NCI-H187 (cell line): ENCODE results near the gene CHCHD5.
A peak's percentile ranks its signal among the peaks of the same experiment; 100 is the strongest.
"Not testable (repeated sequence)": the region's sequence is repeated elsewhere in the genome, so short reads cannot be mapped to it uniquely, and the experiment has no call there.

Experiments
- DNase-seq, 2 experiments: peaks; one replicate each; lab custom pipeline; 2025; lab: John Stamatoyannopoulos, UW

CHCHD5 gene

GRCh38 chr2:112584134-112584890 lies at the start of gene CHCHD5:
Gene CHCHD5 (plus strand): TSS chr2:112584609. CDS start chr2:112584648, 39 bp downstream.
- peak; percentile 78 to 82 for DNase-seq

- no peak for DNase-seq
Measured at GRCh38 chr2:112534826-112535225, 49.6 kb upstream of the CHCHD5 start.

- not testable (repeated sequence) for DNase-seq
Measured at GRCh38 chr2:112536665-112537064, 47.7 kb upstream of the CHCHD5 start.

- DNase-seq = no peak
Measured at GRCh38 chr2:112539306-112539705, 45.1 kb upstream of the CHCHD5 start.

GRCh38 chr2:112540906-112541305 lies 43.5 kb upstream of the CHCHD5 start:
- DNase-seq = no peak

- DNase-seq = peak in 1 of 2 experiments; percentile 51
Measured at GRCh38 chr2:112541315-112542122, 42.9 kb upstream of the CHCHD5 start.

GRCh38 chr2:112542123-112542983 lies 42.1 kb upstream of the CHCHD5 start, which contains the start of gene POLR1B:
Gene POLR1B (plus strand): TSS chr2:112542465. CDS start chr2:112542495, 30 bp downstream.
- DNase-seq = peak; percentile 40 to 51

- no peak for DNase-seq
Measured at GRCh38 chr2:112542984-112543661, 41.3 kb upstream of the CHCHD5 start.

GRCh38 chr2:112547333-112547732 lies 37.1 kb upstream of the CHCHD5 start:
- no peak for DNase-seq

GRCh38 chr2:112548980-112549379 lies 35.4 kb upstream of the CHCHD5 start:
- DNase-seq = no peak

- DNase-seq = no peak
Measured at GRCh38 chr2:112566104-112566503, 18.3 kb upstream of the CHCHD5 start.

- not testable (repeated sequence) for DNase-seq
Measured at GRCh38 chr2:112566508-112566907, 17.9 kb upstream of the CHCHD5 start.

GRCh38 chr2:112572005-112572404 lies 12.4 kb upstream of the CHCHD5 start:
- DNase-seq = no peak

- DNase-seq = no peak
Measured at GRCh38 chr2:112577756-112578155, 6.7 kb upstream of the CHCHD5 start.

- DNase-seq = no peak
Measured at GRCh38 chr2:112579241-112579640, 5.2 kb upstream of the CHCHD5 start.

- no peak for DNase-seq
Measured at GRCh38 chr2:112580084-112580483, 4.3 kb upstream of the CHCHD5 start.

- peak in 1 of 2 experiments; percentile 1 for DNase-seq
Measured at GRCh38 chr2:112582314-112582746, 2.1 kb upstream of the CHCHD5 start.

GRCh38 chr2:112583497-112584133 lies 794 bp upstream of the CHCHD5 start:
- DNase-seq = no peak

GRCh38 chr2:112584891-112585250 lies 462 bp downstream of the CHCHD5 start:
- DNase-seq = no peak

GRCh38 chr2:112585400-112585799 lies 991 bp downstream of the CHCHD5 start:
- no peak for DNase-seq

GRCh38 chr2:112585873-112586464 lies 1.6 kb downstream of the CHCHD5 start:
- no peak for DNase-seq
